Smooth muscle cell (in vitro differentiated cells): ENCODE measurements around the gene AGO3. TPM values are rescaled to one million over a fixed set of nuclear protein-coding genes. Genes with fewer than 3 reads are reported as not detected.
A peak's percentile ranks its signal among the peaks of the same experiment; 100 is the strongest.

ENCODE experiments used
- DNase-seq: peaks from one replicate; lab custom pipeline; 2025; ENCODE audit not compliant: unreplicated experiment; lab: John Stamatoyannopoulos, UW
- H2AFZ ChIP-seq: fragments of 200-600 bp; sonication (generic); 2 replicates; pipeline ENCODE4 v1.6.0; 2016; ENCODE audit warnings: antibody characterized with exemption, low read depth, mild to moderate bottlenecking
- H3F3A ChIP-seq: fragments of 200-600 bp; sonication (generic); 2 replicates; pipeline ENCODE4 v1.6.0; 2017; ENCODE audit warnings: antibody characterized with exemption, low read depth
- H3K27ac ChIP-seq: fragments of 200-600 bp; sonication (generic); 2 replicates; pipeline ENCODE4 v1.5.1; 2016; ENCODE audit warnings: low read depth, mild to moderate bottlenecking
- H3K27me3 ChIP-seq: fragments of 200-600 bp; sonication (generic); 2 replicates; pipeline ENCODE4 v1.6.1; 2016; ENCODE audit warnings: low read depth, mild to moderate bottlenecking
- H3K36me3 ChIP-seq: fragments of 200-600 bp; sonication (generic); 2 replicates; pipeline ENCODE4 v1.5.1; 2016; ENCODE audit warnings: low read depth
- H3K4me1 ChIP-seq: fragments of 200-600 bp; sonication (generic); 2 replicates; pipeline ENCODE4 v1.5.1; 2016; ENCODE audit warnings: low read depth
- H3K4me2 ChIP-seq: fragments of 200-600 bp; sonication (generic); 2 replicates; pipeline ENCODE4 v1.6.0; 2016; ENCODE audit warnings: mild to moderate bottlenecking
- H3K4me3 ChIP-seq: fragments of 200-600 bp; sonication (generic); 2 replicates; pipeline ENCODE4 v1.5.1; 2016; ENCODE audit warnings: mild to moderate bottlenecking
- H3K79me2 ChIP-seq: fragments of 200-600 bp; sonication (generic); 2 replicates; pipeline ENCODE4 v1.6.0; 2016; ENCODE audit warnings: low read depth, mild to moderate bottlenecking
- H3K9ac ChIP-seq: fragments of 200-600 bp; sonication (generic); 2 replicates; pipeline ENCODE4 v1.6.0; 2016; ENCODE audit warnings: low read depth
- H3K9me3 ChIP-seq: fragments of 200-600 bp; sonication (generic); replicated peaks from 2 replicates; pipeline ENCODE4 v1.5.1; 2016; ENCODE audit warnings: low read depth
- H4K20me1 ChIP-seq: fragments of 200-600 bp; sonication (generic); 2 replicates; pipeline ENCODE4 v1.6.0; 2016; ENCODE audit warnings: low read depth
- CTCF ChIP-seq: fragments of 200-600 bp; sonication (generic); IDR thresholded peaks from 2 replicates; pipeline ENCODE4 v1.5.1; 2017; ENCODE audit warnings: borderline replicate concordance, mild to moderate bottlenecking, antibody characterized with exemption; ENCODE audit not compliant: insufficient read depth, poor library complexity, severe bottlenecking
- WGBS: methylation state at CpG from one replicate; pipeline ENCODE4 v1.1.7; 2016; ENCODE audit warnings: low lambda C conversion rate; 5-methylcytosine and 5-hydroxymethylcytosine counted together
- polyA plus RNA-seq: library from polyadenylated mRNA; unstranded; fragments of >200 nt; fragmentation: Nextera tagmentation; extraction: Ambion mirVana; gene quantifications from 2 replicates; pipeline ENCODE4 v1.2.1, GENCODE V29; 2016
- total RNA-seq: library from RNA; depleted of rRNA; stranded (reverse); fragments of >200 nt; gene quantifications from 2 replicates; pipeline ENCODE4 v1.2.3, GENCODE V29; 2014

Gene AGO3
- total and polyA plus RNA-seq, 2 experiments from 2014 or later = 14.3 to 31.6 TPM

- Histone ChIP-seq H3K4me1 (peaks cover 25% of the 10 kb centered on the region), H4K20me1 (peaks cover 41% of the 10 kb centered on the region), H3K4me2 (peak within 1 kb of the TSS; percentile 100), H3K79me2 (peaks cover 5% of the 10 kb centered on the region), H3K27me3 (no peaks in the 10 kb centered on the region), H3K36me3 (no peaks in the 10 kb centered on the region), H3K27ac (peak within 1 kb of the TSS; percentile 53), H3K4me3 (peak within 1 kb of the TSS; percentile 100), H3F3A (peaks cover 6% of the 10 kb centered on the region), H3K9me3 (no peaks in the 10 kb centered on the region), H2AFZ (peak within 1 kb of the TSS; percentile 97), H3K9ac (peak within 1 kb of the TSS; percentile 90)
- under 1% methylated on average over 51 of the region's 58 CpGs for WGBS
- TF ChIP-seq CTCF = peak; percentile 80
- DNase-seq = peak; percentile 83
Measured at GRCh38 chr1:35882945-35883634, 47.8 kb upstream of the AGO3 start, which contains the start of gene AGO1. Gene AGO1 (plus strand): TSS chr1:35883209. CDS start chr1:35883422, 213 bp downstream.

- H3F3A ChIP-seq = peaks cover 6% of the 10 kb centered on the region
- no peak for TF ChIP-seq CTCF
- WGBS = 5% methylated on average over 5 of the region's 29 CpGs
Measured at GRCh38 chr1:35883635-35884101, 47.2 kb upstream of the AGO3 start.

GRCh38 chr1:35884934-35885333, 46.0 kb upstream of the AGO3 start:
- Histone ChIP-seq H4K20me1 (peaks cover 48% of the 10 kb centered on the region), H3K36me3 (no peaks in the 10 kb centered on the region), H3K4me3 (no peak overlapping the region), H3K4me2 (no peak overlapping the region), H3K79me2 (peaks cover 5% of the 10 kb centered on the region), H3K9ac (no peak overlapping the region), H3K4me1 (peaks cover 25% of the 10 kb centered on the region), H2AFZ (no peak overlapping the region), H3K27ac (no peak overlapping the region), H3F3A (peaks cover 6% of the 10 kb centered on the region), H3K9me3 (no peaks in the 10 kb centered on the region), H3K27me3 (no peaks in the 10 kb centered on the region)
- 22% methylated on average over 2 of the region's 2 CpGs for WGBS
- no peak for DNase-seq
- TF ChIP-seq CTCF = no peak

More at GRCh38 chr1:35883635-35884101, 47.2 kb upstream of the AGO3 start:
- Histone ChIP-seq H3K27ac (peak overlapping the region; percentile 53), H3K4me3 (peak overlapping the region; percentile 100), H2AFZ (peak overlapping the region; percentile 97), H3K9ac (peak overlapping the region; percentile 90), H4K20me1 (peaks cover 47% of the 10 kb centered on the region), H3K9me3 (no peaks in the 10 kb centered on the region), H3K36me3 (no peaks in the 10 kb centered on the region), H3K4me1 (peaks cover 25% of the 10 kb centered on the region), H3K27me3 (no peaks in the 10 kb centered on the region), H3K79me2 (peaks cover 5% of the 10 kb centered on the region), H3K4me2 (peak overlapping the region; percentile 100)
- DNase-seq = peak; percentile 30
